Neural progenitor cell (in vitro differentiated cells): Measurements from ENCODE around the gene ZDHHC14. TPM values are rescaled to one million over a fixed set of nuclear protein-coding genes. Genes with fewer than 3 reads are reported as not detected.

Source experiments
- DNase-seq: peaks from one replicate; pipeline ENCODE4 v3.0.0-alpha.2; 2016; ENCODE audit warnings: low spot score
- H2AFZ ChIP-seq: fragments of 200-600 bp; sonication (generic); replicated peaks from 2 replicates; pipeline ENCODE4 v1.6.1; 2016; ENCODE audit warnings: antibody characterized with exemption
- H3F3A ChIP-seq: fragments of 200-600 bp; sonication (generic); 2 replicates; pipeline ENCODE4 v1.6.1; 2016; ENCODE audit warnings: antibody characterized with exemption, low read depth
- H3K27ac ChIP-seq: fragments of 200-600 bp; sonication (generic); 2 replicates; pipeline ENCODE4 v1.5.1; 2016; ENCODE audit warnings: mild to moderate bottlenecking
- H3K27me3 ChIP-seq: fragments of 200-600 bp; sonication (generic); 2 replicates; pipeline ENCODE4 v1.6.1; 2016; ENCODE audit warnings: mild to moderate bottlenecking, moderate library complexity
- H3K36me3 ChIP-seq: fragments of 200-600 bp; sonication (generic); 2 replicates; pipeline ENCODE4 v1.5.1; 2016
- H3K4me1 ChIP-seq: fragments of 200-600 bp; sonication (generic); 2 replicates; pipeline ENCODE4 v1.6.1; 2016; ENCODE audit warnings: mixed run types
- H3K4me2 ChIP-seq: fragments of 200-600 bp; sonication (generic); 2 replicates; pipeline ENCODE4 v1.6.1; 2016
- H3K4me3 ChIP-seq: fragments of 200-600 bp; sonication (generic); 2 replicates; pipeline ENCODE4 v1.5.1; 2016
- H3K79me2 ChIP-seq: fragments of 200-600 bp; sonication (generic); 2 replicates; pipeline ENCODE4 v1.6.1; 2016; ENCODE audit warnings: low read depth
- H3K9ac ChIP-seq: fragments of 200-600 bp; sonication (generic); 2 replicates; pipeline ENCODE4 v1.6.1; 2016
- H3K9me3 ChIP-seq: fragments of 200-600 bp; sonication (generic); 2 replicates; pipeline ENCODE4 v1.5.1; 2016; ENCODE audit warnings: low read depth
- H4K20me1 ChIP-seq: fragments of 200-600 bp; sonication (generic); 2 replicates; pipeline ENCODE4 v1.6.1; 2016; ENCODE audit warnings: low read depth
- H3K27ac Mint-ChIP-seq: 3 replicates; pipeline ENCODE4 v1.8.0; 2021; ENCODE audit warnings: mixed read lengths
- H3K27me3 Mint-ChIP-seq: 2 replicates; pipeline ENCODE4 v1.8.0; 2022; ENCODE audit warnings: low read depth, mild to moderate bottlenecking, inconsistent platforms, moderate library complexity, mixed read lengths; ENCODE audit not compliant: insufficient read depth
- H3K36me3 Mint-ChIP-seq: 3 replicates; pipeline ENCODE4 v1.8.0; 2021; ENCODE audit warnings: mixed read lengths
- H3K4me1 Mint-ChIP-seq: 3 replicates; pipeline ENCODE4 v1.8.0; 2021; ENCODE audit warnings: mixed read lengths
- H3K4me3 Mint-ChIP-seq: 3 replicates; pipeline ENCODE4 v1.8.0; 2021; ENCODE audit warnings: mild to moderate bottlenecking, moderate library complexity, mixed read lengths
- H3K9me3 Mint-ChIP-seq: 3 replicates; pipeline ENCODE4 v1.8.0; 2020; ENCODE audit warnings: mixed read lengths
- EZH2 ChIP-seq: fragments of 200-600 bp; sonication (generic); IDR thresholded peaks from 2 replicates; pipeline ENCODE4 v1.6.1; 2017; ENCODE audit warnings: antibody characterized with exemption, mild to moderate bottlenecking, moderate library complexity
- EZH2phosphoT487 ChIP-seq: fragments of 200-600 bp; sonication (generic); IDR thresholded peaks from 2 replicates; pipeline ENCODE4 v1.6.1; 2017; ENCODE audit warnings: antibody characterized with exemption
- total RNA-seq: library from RNA; depleted of rRNA; stranded (reverse); fragments of >200 nt; gene quantifications from 2 replicates; pipeline ENCODE4 v1.2.3, GENCODE V29; 2015; ENCODE audit warnings: low replicate concordance
- TF ChIP-seq, protein P1 (sequence below): fragments of 200-600 bp; sonication (generic); IDR thresholded peaks from 2 replicates; pipeline ENCODE4 v1.5.1; 2017; ENCODE audit warnings: antibody characterized with exemption, mild to moderate bottlenecking

ZDHHC14 gene
- total RNA-seq, 1 donor from 2014 or later: 14.5 TPM

DNA sequence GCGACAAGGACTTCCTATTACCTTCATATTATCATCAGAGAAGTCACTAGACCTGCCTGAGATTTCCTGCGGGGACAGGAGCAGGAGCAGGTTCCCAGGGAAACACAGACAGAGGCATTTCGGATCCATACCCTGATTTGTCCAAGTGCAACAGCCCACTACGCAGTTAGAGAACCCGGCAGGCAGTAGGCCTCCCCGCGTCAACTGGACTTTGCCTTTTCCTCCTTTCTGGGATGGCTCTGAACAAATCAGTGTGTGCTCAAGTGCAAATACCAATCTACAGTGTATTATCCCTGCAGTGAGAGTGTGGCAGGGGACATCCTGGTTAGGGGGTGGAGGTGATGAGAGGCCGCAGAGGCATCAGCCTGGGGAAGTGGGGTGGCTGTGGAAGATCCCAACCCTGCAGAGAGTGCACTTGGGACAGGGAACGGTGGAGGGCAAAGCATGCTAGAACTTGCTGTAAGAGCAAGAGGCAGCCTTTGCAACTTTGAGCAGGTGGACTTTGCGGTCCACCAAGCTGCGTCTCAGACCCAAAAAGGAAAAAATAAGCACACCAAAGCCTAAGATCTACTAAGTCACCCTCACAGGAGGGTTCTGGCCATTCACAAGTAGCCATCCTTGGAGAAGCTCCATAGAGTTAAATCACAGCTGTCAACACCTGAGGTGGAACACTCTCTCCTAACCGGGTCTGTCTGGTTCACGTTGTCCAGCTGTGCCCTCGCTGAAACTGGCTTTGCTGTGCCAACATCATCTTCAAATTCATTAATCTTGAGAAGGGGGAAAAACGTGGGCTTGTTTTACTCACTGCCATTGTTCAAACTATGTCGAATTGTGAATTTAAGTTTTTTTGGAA lies 159.1 kb downstream of the ZDHHC14 start:
- no peak overlapping the region for H3K4me2 ChIP-seq
- H3K4me3 Mint-ChIP-seq: no peak overlapping the region
- no peak for TF ChIP-seq EZH2
- TF ChIP-seq EZH2phosphoT487: no peak
- TF ChIP-seq, protein P1, sequence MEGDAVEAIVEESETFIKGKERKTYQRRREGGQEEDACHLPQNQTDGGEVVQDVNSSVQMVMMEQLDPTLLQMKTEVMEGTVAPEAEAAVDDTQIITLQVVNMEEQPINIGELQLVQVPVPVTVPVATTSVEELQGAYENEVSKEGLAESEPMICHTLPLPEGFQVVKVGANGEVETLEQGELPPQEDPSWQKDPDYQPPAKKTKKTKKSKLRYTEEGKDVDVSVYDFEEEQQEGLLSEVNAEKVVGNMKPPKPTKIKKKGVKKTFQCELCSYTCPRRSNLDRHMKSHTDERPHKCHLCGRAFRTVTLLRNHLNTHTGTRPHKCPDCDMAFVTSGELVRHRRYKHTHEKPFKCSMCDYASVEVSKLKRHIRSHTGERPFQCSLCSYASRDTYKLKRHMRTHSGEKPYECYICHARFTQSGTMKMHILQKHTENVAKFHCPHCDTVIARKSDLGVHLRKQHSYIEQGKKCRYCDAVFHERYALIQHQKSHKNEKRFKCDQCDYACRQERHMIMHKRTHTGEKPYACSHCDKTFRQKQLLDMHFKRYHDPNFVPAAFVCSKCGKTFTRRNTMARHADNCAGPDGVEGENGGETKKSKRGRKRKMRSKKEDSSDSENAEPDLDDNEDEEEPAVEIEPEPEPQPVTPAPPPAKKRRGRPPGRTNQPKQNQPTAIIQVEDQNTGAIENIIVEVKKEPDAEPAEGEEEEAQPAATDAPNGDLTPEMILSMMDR: no peak
- peaks cover 24% of the 10 kb centered on the region for H3K4me1 Mint-ChIP-seq
- DNase-seq: no peak
- no peaks in the 10 kb centered on the region for H3K27me3 ChIP-seq
- H3K27ac Mint-ChIP-seq: no peak overlapping the region
- no peaks in the 10 kb centered on the region for H3K79me2 ChIP-seq
- peaks cover 5% of the 10 kb centered on the region for H3K4me1 ChIP-seq
- no peaks in the 10 kb centered on the region for H3K36me3 ChIP-seq
- H2AFZ ChIP-seq: no peak overlapping the region
- H3K27ac ChIP-seq: no peak overlapping the region
- no peak overlapping the region for H3K9ac ChIP-seq
- peaks cover 14% of the 10 kb centered on the region for H3K36me3 Mint-ChIP-seq
- no peak overlapping the region for H3K4me3 ChIP-seq
- no peaks in the 10 kb centered on the region for H3F3A ChIP-seq
- no peaks in the 10 kb centered on the region for H4K20me1 ChIP-seq
- peaks cover 9% of the 10 kb centered on the region for H3K9me3 Mint-ChIP-seq
- H3K27me3 Mint-ChIP-seq: peaks cover 4% of the 10 kb centered on the region
- no peaks in the 10 kb centered on the region for H3K9me3 ChIP-seq

DNA sequence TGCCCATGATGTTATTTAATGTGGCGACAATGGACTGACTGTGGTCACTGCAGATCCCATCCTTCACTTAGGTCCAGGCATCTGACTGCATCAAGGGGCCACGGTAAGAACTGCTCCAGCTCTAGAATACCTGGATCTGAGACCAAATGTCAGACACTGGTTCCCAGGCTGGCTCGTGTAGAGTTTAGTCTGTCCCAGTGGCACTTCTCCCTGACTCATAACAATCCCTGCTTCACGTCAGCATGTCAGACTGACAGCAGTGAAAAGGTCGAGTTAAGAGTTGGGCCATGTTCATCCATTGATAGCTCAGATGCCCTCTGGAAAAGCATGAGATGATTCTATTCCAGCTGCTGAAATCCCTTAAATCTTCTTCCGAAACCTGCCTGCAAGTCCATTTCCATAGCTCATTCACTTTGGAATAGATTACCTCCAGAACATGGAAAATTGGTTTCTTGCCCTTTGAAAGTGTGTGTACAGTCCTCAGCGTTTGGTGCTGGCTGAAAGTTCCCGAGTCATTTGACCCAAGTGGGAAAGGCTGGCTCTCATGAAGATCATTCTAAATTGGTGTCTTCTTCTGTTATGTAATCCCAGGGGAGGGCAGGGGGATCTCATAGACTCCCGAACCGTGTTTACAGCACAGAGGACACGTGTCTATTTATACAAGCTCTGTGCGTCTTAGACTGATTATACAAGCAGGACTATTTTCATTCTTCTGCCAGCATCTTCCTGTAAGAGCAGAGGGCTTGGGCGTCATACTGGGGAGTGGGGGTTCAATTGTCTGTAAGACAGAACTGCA lies 160.8 kb downstream of the ZDHHC14 start:
- no peaks in the 10 kb centered on the region for H3K36me3 ChIP-seq

DNA sequence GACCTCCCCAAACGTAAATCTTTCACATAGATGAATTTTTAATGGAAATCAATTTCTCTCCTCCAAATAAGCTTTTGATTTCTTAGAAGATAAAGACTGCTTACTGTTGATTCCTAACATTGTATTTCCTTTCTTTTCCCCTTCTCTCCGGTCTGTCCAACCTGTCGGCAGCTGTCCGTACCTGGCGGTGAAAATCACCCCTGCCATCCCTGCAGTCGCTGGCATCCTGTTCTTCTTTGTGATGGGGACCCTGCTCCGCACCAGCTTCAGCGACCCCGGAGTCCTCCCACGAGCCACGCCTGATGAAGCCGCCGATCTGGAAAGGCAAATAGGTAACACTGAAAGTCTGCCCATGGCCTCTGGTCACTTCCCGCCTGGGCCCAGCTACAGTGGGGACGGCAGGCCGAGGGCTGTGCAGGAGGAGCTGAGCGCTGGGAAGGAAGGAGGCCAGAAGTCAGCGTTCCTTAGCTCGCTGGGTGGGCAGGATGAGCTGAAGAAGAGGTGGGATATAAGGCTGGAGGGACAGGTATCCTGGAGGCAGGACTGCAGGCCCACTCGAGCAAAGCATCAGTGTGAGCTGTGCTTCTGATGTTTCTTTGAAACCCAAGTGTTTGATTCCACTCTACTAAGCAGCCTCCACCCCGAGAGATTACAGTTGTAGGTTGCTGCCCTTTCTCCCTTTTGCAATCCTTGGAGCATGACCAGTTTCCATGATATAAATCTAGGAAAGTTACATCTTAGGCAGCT lies 161.6 kb downstream of the ZDHHC14 start:
- H2AFZ ChIP-seq: no peak overlapping the region
- no peaks in the 10 kb centered on the region for H3K9me3 ChIP-seq
- DNase-seq: no peak
- no peak overlapping the region for H3K27ac ChIP-seq
- no peaks in the 10 kb centered on the region for H4K20me1 ChIP-seq
- H3K4me1 ChIP-seq: peaks cover 12% of the 10 kb centered on the region
- Mint-ChIP-seq H3K27ac (no peak overlapping the region), H3K36me3 (peaks cover 25% of the 10 kb centered on the region), H3K4me1 (peaks cover 27% of the 10 kb centered on the region), H3K27me3 (peaks cover 4% of the 10 kb centered on the region), H3K9me3 (peaks cover 9% of the 10 kb centered on the region), H3K4me3 (no peak overlapping the region)
- no peak overlapping the region for H3K9ac ChIP-seq
- H3K4me2 ChIP-seq: no peak overlapping the region
- no peaks in the 10 kb centered on the region for H3K79me2 ChIP-seq
- TF ChIP-seq EZH2 (no peak), EZH2phosphoT487 (no peak)
- TF ChIP-seq, protein P1: no peak
- H3K36me3 ChIP-seq: no peaks in the 10 kb centered on the region
- no peaks in the 10 kb centered on the region for H3K27me3 ChIP-seq
- no peaks in the 10 kb centered on the region for H3F3A ChIP-seq
- H3K4me3 ChIP-seq: no peak overlapping the region

More for the DNA sequence above, 160.8 kb downstream of the ZDHHC14 start:
- no peaks in the 10 kb centered on the region for H3K79me2 ChIP-seq
- no peaks in the 10 kb centered on the region for H3K27me3 ChIP-seq
- TF ChIP-seq EZH2: no peak
- no peak for TF ChIP-seq EZH2phosphoT487
- TF ChIP-seq, protein P1: no peak
- no peak for DNase-seq
- peaks cover 9% of the 10 kb centered on the region for H3K4me1 ChIP-seq
- Mint-ChIP-seq H3K36me3 (peaks cover 20% of the 10 kb centered on the region), H3K9me3 (peaks cover 9% of the 10 kb centered on the region), H3K4me3 (no peak overlapping the region), H3K4me1 (peaks cover 23% of the 10 kb centered on the region), H3K27me3 (peaks cover 4% of the 10 kb centered on the region), H3K27ac (no peak overlapping the region)
- no peak overlapping the region for H3K4me2 ChIP-seq
- H3K4me3 ChIP-seq: no peak overlapping the region
- H3K27ac ChIP-seq: no peak overlapping the region
- H3K9me3 ChIP-seq: no peaks in the 10 kb centered on the region
- H3K9ac ChIP-seq: no peak overlapping the region
- no peaks in the 10 kb centered on the region for H4K20me1 ChIP-seq
- H2AFZ ChIP-seq: no peak overlapping the region
- no peaks in the 10 kb centered on the region for H3F3A ChIP-seq
